Mesendoderm (in vitro differentiated cells): ENCODE results near the gene PBRM1.
"Not testable (repeated sequence)": the region's sequence is repeated elsewhere in the genome, so short reads cannot be mapped to it uniquely, and the experiment has no call there.

Experiments
- DNase-seq: peaks from one replicate; pipeline ENCODE4 v3.0.0; 2013
- H2AK5ac ChIP-seq: 2 replicates; pipeline ENCODE4 v1.6.1; 2013; ENCODE audit warnings: low read length, inconsistent platforms
- H2BK120ac ChIP-seq: 2 replicates; pipeline ENCODE4 v1.6.1; 2013; ENCODE audit warnings: low read depth, mild to moderate bottlenecking, low read length, moderate library complexity, mixed read lengths
- H2BK15ac ChIP-seq: replicated peaks from 2 replicates; pipeline ENCODE4 v1.6.1; 2013; ENCODE audit warnings: low read depth, mild to moderate bottlenecking, moderate library complexity
- H2BK5ac ChIP-seq: 2 replicates; pipeline ENCODE4 v1.6.1; 2013; ENCODE audit warnings: low read length, inconsistent platforms
- H3K18ac ChIP-seq: 2 replicates; pipeline ENCODE4 v1.6.1; 2013; ENCODE audit warnings: mild to moderate bottlenecking, low read length, mixed read lengths
- H3K23ac ChIP-seq: one replicate; pipeline ENCODE4 v1.6.1; 2013; ENCODE audit warnings: low read length
- H3K27ac ChIP-seq: 2 replicates; pipeline ENCODE4 v1.5.1; 2013; ENCODE audit warnings: low read depth, mild to moderate bottlenecking, inconsistent platforms, low read length, moderate library complexity
- H3K27me3 ChIP-seq: 2 replicates; pipeline ENCODE4 v1.6.1; 2013; ENCODE audit warnings: low read length, control low read depth, mild to moderate bottlenecking, inconsistent platforms; ENCODE audit not compliant: insufficient read depth, poor library complexity
- H3K36me3 ChIP-seq: 2 replicates; pipeline ENCODE4 v1.6.1; 2013; ENCODE audit warnings: low read length, inconsistent platforms; ENCODE audit not compliant: control insufficient read depth, insufficient read depth
- H3K4ac ChIP-seq: one replicate; pipeline ENCODE4 v1.6.1; 2013; ENCODE audit warnings: low read depth, mild to moderate bottlenecking, low read length, moderate library complexity
- H3K4me1 ChIP-seq: 2 replicates; pipeline ENCODE4 v1.6.1; 2013; ENCODE audit warnings: low read depth, low read length, inconsistent platforms; ENCODE audit not compliant: control insufficient read depth
- H3K4me2 ChIP-seq: 2 replicates; pipeline ENCODE4 v1.6.1; 2013; ENCODE audit warnings: low read length
- H3K4me3 ChIP-seq: 2 replicates; pipeline ENCODE4 v1.5.1; 2013; ENCODE audit warnings: mild to moderate bottlenecking, low read length
- H3K56ac ChIP-seq: one replicate; pipeline ENCODE4 v1.6.1; 2013; ENCODE audit warnings: low read length
- H3K79me1 ChIP-seq: 2 replicates; pipeline ENCODE4 v1.6.1; 2013; ENCODE audit warnings: low read length, inconsistent platforms
- H3K79me2 ChIP-seq: 2 replicates; pipeline ENCODE4 v1.6.1; 2013; ENCODE audit warnings: mild to moderate bottlenecking, low read length; ENCODE audit not compliant: control insufficient read depth, insufficient read depth
- H3K9ac ChIP-seq: 2 replicates; pipeline ENCODE4 v1.6.1; 2013; ENCODE audit warnings: low read length, inconsistent platforms
- H4K5ac ChIP-seq: one replicate; pipeline ENCODE4 v1.6.1; 2013; ENCODE audit warnings: low read length
- H4K8ac ChIP-seq: one replicate; pipeline ENCODE4 v1.6.1; 2013; ENCODE audit warnings: low read depth, mild to moderate bottlenecking, control low read depth, low read length, moderate library complexity
- WGBS: extraction: QIAGEN DNeasy Blood & Tissue Kit; methylation state at CpG from one replicate; pipeline ENCODE4 v1.1.7; 2013; ENCODE audit warnings: low lambda C conversion rate, missing lambda C conversion rate; ENCODE audit not compliant: insufficient coverage; ENCODE audit errors: extremely low coverage; 5-methylcytosine and 5-hydroxymethylcytosine counted together

Gene PBRM1

DNA sequence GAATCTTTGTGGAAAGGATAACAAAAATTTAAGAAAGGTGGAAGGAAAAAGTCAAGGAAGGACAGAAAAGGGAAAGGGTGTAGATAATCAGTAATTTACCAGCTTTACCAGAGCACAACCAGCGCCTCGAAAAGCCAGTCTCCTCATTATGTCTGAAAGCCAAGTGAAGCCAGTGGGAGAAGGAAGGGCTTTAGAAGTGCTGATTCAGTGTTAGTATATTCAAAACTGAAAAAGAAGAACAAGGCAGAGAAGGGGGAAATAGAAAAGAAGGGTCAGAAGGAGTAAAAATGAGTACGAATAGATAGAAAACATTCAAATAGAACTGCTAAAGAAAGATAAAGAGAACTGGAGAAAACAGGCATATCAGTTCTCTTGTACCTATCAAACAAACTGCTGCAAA lies 4.1 kb downstream of the PBRM1 start:
- Histone ChIP-seq H3K18ac (no peak overlapping the region), H3K4me1 (no peaks in the 10 kb centered on the region), H3K4me2 (no peak overlapping the region), H3K4ac (no peak overlapping the region), H3K4me3 (no peak overlapping the region), H4K8ac (no peak overlapping the region), H3K27ac (no peak overlapping the region), H3K9ac (no peak overlapping the region), H3K36me3 (peaks cover 8% of the 10 kb centered on the region), H2BK120ac (no peak overlapping the region), H2BK5ac (no peak overlapping the region), H2AK5ac (no peak overlapping the region), H3K23ac (no peak overlapping the region), H3K79me2 (peaks cover 34% of the 10 kb centered on the region), H3K56ac (no peak overlapping the region), H3K27me3 (no peaks in the 10 kb centered on the region), H2BK15ac (no peak overlapping the region), H3K79me1 (peaks cover 6% of the 10 kb centered on the region), H4K5ac (no peak overlapping the region)
- DNase-seq: no peak
- WGBS: 100% methylated on average over 1 of the region's 3 CpGs

DNA sequence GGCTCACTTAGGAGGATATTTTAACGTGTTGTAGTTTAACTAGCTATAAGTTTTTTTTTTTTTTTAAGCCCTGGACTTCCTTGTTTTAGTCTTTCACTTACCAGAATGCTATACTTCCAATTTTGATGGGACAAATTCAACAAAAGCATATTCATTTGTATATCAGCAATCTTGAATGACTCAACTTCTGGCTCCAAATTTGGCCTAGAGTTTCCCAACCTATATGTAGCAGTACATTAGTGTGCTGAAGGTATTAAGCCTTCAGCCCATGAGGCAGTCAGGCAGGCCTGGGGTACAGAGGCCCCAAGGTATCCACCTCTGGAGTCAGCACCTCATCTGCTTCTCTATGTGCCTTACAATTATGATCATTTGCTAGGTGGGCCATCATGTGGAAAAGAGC lies 5.9 kb downstream of the PBRM1 start:
- Histone ChIP-seq H3K4ac (no peak overlapping the region), H3K4me3 (no peak overlapping the region), H3K79me1 (peaks cover 6% of the 10 kb centered on the region), H2BK120ac (no peak overlapping the region), H4K8ac (no peak overlapping the region), H3K27me3 (no peaks in the 10 kb centered on the region), H3K27ac (no peak overlapping the region), H2BK5ac (no peak overlapping the region), H2BK15ac (no peak overlapping the region), H3K18ac (no peak overlapping the region), H3K36me3 (peaks cover 8% of the 10 kb centered on the region), H3K9ac (no peak overlapping the region), H3K4me2 (no peak overlapping the region), H4K5ac (no peak overlapping the region), H3K23ac (no peak overlapping the region), H3K79me2 (peaks cover 27% of the 10 kb centered on the region), H3K56ac (no peak overlapping the region), H2AK5ac (no peak overlapping the region), H3K4me1 (no peaks in the 10 kb centered on the region)
- WGBS: no CpG with 5 or more reads among the region's 1 CpG
- no peak for DNase-seq

DNA sequence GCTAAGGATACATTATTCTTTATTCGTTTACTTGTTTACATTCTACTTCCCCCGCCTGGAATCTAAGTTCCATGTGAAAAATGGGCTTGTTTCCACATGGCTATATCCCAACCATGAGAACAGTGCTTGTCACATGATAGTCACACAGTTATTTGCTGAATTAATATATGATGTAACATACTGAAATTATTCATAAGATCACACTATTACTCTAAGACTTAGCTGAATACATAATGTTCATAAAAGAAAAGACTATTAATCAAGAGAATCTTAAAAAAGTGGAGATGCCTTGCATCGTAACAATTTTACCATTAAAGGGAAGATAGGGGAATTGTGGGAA lies 6.5 kb downstream of the PBRM1 start:
- no peak overlapping the region for H2BK120ac ChIP-seq
- no peak for DNase-seq
- no peak overlapping the region for H4K8ac ChIP-seq
- WGBS: no CpG with 5 or more reads among the region's 3 CpGs
- H2AK5ac ChIP-seq: no peak overlapping the region
- H3K4me1 ChIP-seq: no peaks in the 10 kb centered on the region
- no peak overlapping the region for H3K4me2 ChIP-seq
- no peak overlapping the region for H3K56ac ChIP-seq
- H3K79me2 ChIP-seq: peaks cover 22% of the 10 kb centered on the region
- H3K9ac ChIP-seq: no peak overlapping the region
- H2BK5ac ChIP-seq: no peak overlapping the region
- H3K79me1 ChIP-seq: peaks cover 6% of the 10 kb centered on the region
- no peak overlapping the region for H3K23ac ChIP-seq
- no peaks in the 10 kb centered on the region for H3K27me3 ChIP-seq
- no peak overlapping the region for H3K4me3 ChIP-seq
- H2BK15ac ChIP-seq: no peak overlapping the region
- H3K36me3 ChIP-seq: peaks cover 8% of the 10 kb centered on the region
- no peak overlapping the region for H3K18ac ChIP-seq
- no peak overlapping the region for H3K27ac ChIP-seq
- H4K5ac ChIP-seq: no peak overlapping the region
- no peak overlapping the region for H3K4ac ChIP-seq

DNA sequence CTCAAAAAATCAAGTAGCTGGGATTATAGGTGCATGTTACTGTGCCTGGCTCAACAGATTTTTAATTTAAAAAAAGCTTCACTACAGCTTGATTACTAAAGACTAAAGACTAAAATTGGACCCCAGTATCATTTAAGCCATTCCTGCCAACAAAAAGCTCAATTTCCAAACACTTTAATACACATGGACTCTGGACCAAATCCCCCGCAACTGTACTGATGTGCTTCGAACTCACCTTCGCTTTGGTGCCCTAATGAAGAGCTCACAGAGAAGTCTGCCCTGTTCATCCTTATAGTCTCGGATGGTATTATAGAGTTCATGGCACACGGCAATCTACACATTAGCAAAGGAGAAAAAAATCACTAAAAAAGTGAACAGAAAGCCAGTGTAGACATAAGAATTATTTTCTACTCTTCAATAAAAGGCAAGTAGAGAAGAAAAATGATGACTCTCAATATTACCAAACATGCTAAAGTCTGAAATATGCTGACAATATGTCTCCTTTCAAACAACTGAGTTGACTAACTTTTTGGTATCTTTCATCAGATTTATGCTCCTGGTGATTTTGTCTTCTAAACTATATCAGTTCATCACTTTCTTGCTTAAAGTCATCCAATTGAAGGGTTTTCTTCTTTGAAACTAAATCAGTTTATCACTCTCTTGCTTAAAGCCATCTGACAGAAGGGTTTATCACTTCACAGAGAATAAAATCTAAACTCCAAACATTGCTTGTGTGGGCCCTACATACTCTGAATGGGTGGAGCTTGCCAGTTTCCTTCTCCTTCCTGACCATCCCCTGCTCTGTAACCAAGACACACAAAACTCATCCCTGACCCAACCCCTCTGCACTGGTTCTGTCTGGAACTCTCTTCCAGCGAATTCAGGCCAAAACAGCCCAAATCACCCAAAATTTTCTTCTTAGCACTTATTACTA lies 7.2 kb downstream of the PBRM1 start:
- Histone ChIP-seq H4K5ac (no peak overlapping the region), H3K4me2 (no peak overlapping the region), H3K79me2 (peaks cover 16% of the 10 kb centered on the region), H3K79me1 (peaks cover 6% of the 10 kb centered on the region), H2BK120ac (no peak overlapping the region), H2AK5ac (no peak overlapping the region), H3K23ac (no peak overlapping the region), H3K4me1 (no peaks in the 10 kb centered on the region), H3K18ac (no peak overlapping the region), H3K27ac (no peak overlapping the region), H4K8ac (no peak overlapping the region), H2BK15ac (no peak overlapping the region), H2BK5ac (no peak overlapping the region), H3K9ac (no peak overlapping the region), H3K36me3 (peaks cover 8% of the 10 kb centered on the region), H3K56ac (no peak overlapping the region), H3K4me3 (no peak overlapping the region), H3K27me3 (no peaks in the 10 kb centered on the region), H3K4ac (no peak overlapping the region)
- DNase-seq: no peak
- no CpG with 5 or more reads among the region's 6 CpGs for WGBS

DNA sequence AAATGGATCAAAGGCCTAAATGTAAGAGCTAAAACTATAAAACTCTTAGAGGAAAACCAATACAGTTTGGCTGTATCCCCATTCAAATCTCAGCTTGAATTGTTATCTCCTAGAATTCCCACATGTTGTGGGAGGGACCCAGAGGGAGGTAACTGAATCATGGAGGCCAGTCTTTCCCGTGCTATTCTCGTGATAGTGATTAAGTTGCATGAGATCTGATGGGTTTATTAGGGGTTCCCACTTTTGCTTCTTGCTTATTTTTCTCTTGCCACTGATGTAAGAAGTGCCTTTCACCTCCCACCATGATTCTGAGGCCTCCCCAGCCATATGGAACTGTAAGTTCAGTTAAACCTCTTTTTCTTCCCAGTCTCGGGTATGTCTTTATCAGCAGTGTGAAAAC lies 9.5 kb downstream of the PBRM1 start:
- H3K56ac ChIP-seq, H3K23ac ChIP-seq, DNase-seq, H2BK5ac ChIP-seq, H3K4ac ChIP-seq, H3K4me1 ChIP-seq, H2BK120ac ChIP-seq, H3K79me1 ChIP-seq, H3K4me3 ChIP-seq, H3K4me2 ChIP-seq, H3K27me3 ChIP-seq, H4K5ac ChIP-seq, H2AK5ac ChIP-seq, H3K36me3 ChIP-seq, H3K18ac ChIP-seq, H3K27ac ChIP-seq, H3K79me2 ChIP-seq, H2BK15ac ChIP-seq, H4K8ac ChIP-seq, H3K9ac ChIP-seq: not testable (repeated sequence)
- WGBS: no CpG with 5 or more reads among the region's 3 CpGs

DNA sequence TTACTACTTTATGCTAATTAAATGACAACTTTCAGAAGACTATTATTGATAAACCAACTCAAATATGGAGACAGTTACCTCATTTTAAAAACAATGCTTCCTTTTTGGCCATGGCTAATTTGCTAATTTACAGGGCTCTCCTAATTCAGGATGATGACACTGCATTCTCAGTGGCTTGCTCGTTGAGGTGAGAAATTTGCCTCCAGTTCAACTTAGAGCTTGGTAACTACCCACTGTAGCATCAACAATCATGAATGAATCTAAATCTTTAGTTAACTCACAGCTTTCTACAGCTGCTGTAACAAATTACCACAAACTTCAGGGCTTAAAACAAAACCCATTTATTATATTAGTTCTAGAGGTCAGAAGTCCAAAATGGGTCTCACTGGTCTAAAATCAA lies 14.0 kb downstream of the PBRM1 start:
- Histone ChIP-seq H3K27me3 (no peaks in the 10 kb centered on the region), H2BK120ac (no peak overlapping the region), H3K4me1 (no peaks in the 10 kb centered on the region), H4K5ac (no peak overlapping the region), H3K9ac (no peak overlapping the region), H2BK5ac (no peak overlapping the region), H3K4me2 (no peak overlapping the region), H3K4ac (no peak overlapping the region), H3K18ac (no peak overlapping the region), H3K36me3 (no peaks in the 10 kb centered on the region), H3K79me1 (peaks cover 4% of the 10 kb centered on the region), H3K23ac (no peak overlapping the region), H2AK5ac (no peak overlapping the region), H4K8ac (no peak overlapping the region), H3K4me3 (no peak overlapping the region), H3K56ac (no peak overlapping the region), H3K79me2 (peaks cover 3% of the 10 kb centered on the region), H2BK15ac (no peak overlapping the region), H3K27ac (no peak overlapping the region)
- no CpG with 5 or more reads among the region's 1 CpG for WGBS
- peak; percentile 29 for DNase-seq
